HL-60 (cell line): ENCODE data around the gene JMJD4.
"Not testable (repeated sequence)": the region's sequence is repeated elsewhere in the genome, so short reads cannot be mapped to it uniquely, and the experiment has no call there.

ENCODE experiments used
- DNase-seq, 2 experiments: peaks; one replicate each; pipeline ENCODE4 v3.0.0-alpha.2; 2010 to 2020; ENCODE audit warnings: low read depth in 1 of 2, low spot score in 1 of 2
- H3K27ac ChIP-seq: fragments of 250-450 bp; sonication (Bioruptor Pico); replicated peaks from 2 replicates; pipeline ENCODE4 v1.5.1; 2020; ENCODE audit warnings: mild to moderate bottlenecking, moderate library complexity
- H3K27me3 ChIP-seq: fragments of 250-450 bp; sonication (Bioruptor Pico); 2 replicates; pipeline ENCODE4 v1.5.1; 2021; ENCODE audit warnings: mild to moderate bottlenecking, moderate library complexity; ENCODE audit not compliant: insufficient read depth, poor library complexity, severe bottlenecking
- H3K4me3 ChIP-seq: replicated peaks from 2 replicates; pipeline ENCODE4 v1.5.1; 2011; ENCODE audit warnings: mild to moderate bottlenecking, control low read depth, low read length; ENCODE audit not compliant: insufficient read depth
- CTCF ChIP-seq: IDR thresholded peaks from one replicate; pipeline ENCODE4 v1.5.1; 2011; ENCODE audit warnings: low read length, control low read depth, inconsistent platforms; ENCODE audit not compliant: insufficient read depth
- GABPA ChIP-seq: IDR thresholded peaks from 2 replicates; pipeline ENCODE4 v1.6.1; 2012; ENCODE audit warnings: low read depth
- POLR2AphosphoS5 ChIP-seq: IDR thresholded peaks from 2 replicates; pipeline ENCODE4 v1.6.1; 2012; ENCODE audit warnings: low read depth
- REST ChIP-seq: IDR thresholded peaks from 2 replicates; pipeline ENCODE4 v1.6.1; 2012; ENCODE audit warnings: low read depth; ENCODE audit not compliant: insufficient replicate concordance
- SPI1 ChIP-seq: IDR thresholded peaks from 2 replicates; pipeline ENCODE4 v1.6.1; 2012; ENCODE audit warnings: low read depth, mild to moderate bottlenecking, borderline replicate concordance

JMJD4 gene

GRCh38 chr1:227718932-227719331, 16.2 kb downstream of the JMJD4 start:
- no peak overlapping the region for H3K27ac ChIP-seq
- no peaks in the 10 kb centered on the region for H3K27me3 ChIP-seq
- TF ChIP-seq REST: no peak
- no peak for TF ChIP-seq SPI1
- no peak for TF ChIP-seq POLR2AphosphoS5
- TF ChIP-seq GABPA: no peak
- TF ChIP-seq CTCF: no peak
- H3K4me3 ChIP-seq: no peak overlapping the region
- no peak for DNase-seq

- Histone ChIP-seq H3K4me3 (no peak overlapping the region), H3K27me3 (no peaks in the 10 kb centered on the region), H3K27ac (no peak overlapping the region)
- no peak for TF ChIP-seq REST
- TF ChIP-seq CTCF: no peak
- no peak for TF ChIP-seq POLR2AphosphoS5
- TF ChIP-seq GABPA: no peak
- DNase-seq: no peak
Observed at GRCh38 chr1:227712648-227713047, 22.5 kb downstream of the JMJD4 start.

- DNase-seq, H3K27me3 ChIP-seq, H3K27ac ChIP-seq, H3K4me3 ChIP-seq: not testable (repeated sequence)
Observed at GRCh38 chr1:227710474-227710873, 24.6 kb downstream of the JMJD4 start.

GRCh38 chr1:227709451-227709850, 25.7 kb downstream of the JMJD4 start:
- TF ChIP-seq SPI1: no peak
- TF ChIP-seq CTCF: no peak
- no peak for TF ChIP-seq POLR2AphosphoS5
- TF ChIP-seq REST: no peak
- TF ChIP-seq GABPA: no peak
- no peak overlapping the region for H3K27ac ChIP-seq
- DNase-seq: no peak
- H3K27me3 ChIP-seq: no peaks in the 10 kb centered on the region
- H3K4me3 ChIP-seq: no peak overlapping the region
